Embryonic facial prominence (tissue), 1 donor: ENCODE data around the gene RFPL2.
"Not testable (repeated sequence)": the region's sequence is repeated elsewhere in the genome, so short reads cannot be mapped to it uniquely, and the experiment has no call there.

Experiments
- DNase-seq: peaks from one replicate; pipeline ENCODE4 v3.0.0-alpha.2; 2016; ENCODE audit errors: extremely low spot score

RFPL2 gene

DNA sequence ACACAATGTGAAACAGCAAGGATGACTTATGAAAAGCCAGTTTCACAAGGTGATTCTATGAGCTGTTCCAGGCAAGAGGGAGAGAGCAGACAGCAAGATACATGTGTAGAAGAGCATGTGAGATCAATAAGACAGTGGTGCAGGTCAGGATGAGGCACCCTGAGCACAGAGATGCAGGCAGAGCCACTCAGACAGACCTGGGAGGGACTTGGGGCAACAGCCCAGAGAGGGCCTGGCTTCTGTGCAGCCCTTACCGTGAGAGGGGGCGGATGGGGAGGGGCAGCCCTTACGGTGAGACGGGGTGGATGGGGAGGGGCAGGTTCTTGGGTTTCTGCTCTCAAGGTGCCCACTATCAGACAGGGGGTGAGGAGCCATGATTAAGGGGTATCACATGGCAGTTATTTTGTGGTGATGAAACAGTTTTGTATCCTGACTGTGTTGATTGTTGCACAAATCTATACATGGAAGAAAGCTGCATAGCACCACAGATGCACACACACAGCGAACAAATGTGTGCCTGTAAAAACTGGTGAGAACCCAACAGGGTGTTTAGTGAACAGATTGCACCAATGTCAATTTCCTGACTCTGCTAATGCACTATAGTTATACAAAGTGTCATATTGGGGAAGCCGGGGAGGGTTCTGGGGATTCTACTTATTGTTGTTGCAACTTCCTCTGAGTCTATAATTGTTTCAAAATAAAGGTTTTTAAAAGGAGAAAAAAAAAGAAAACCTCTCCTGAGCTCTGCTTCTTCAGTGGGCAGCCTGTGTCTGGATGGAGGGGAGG lies 40.6 kb downstream of the RFPL2 start:
- DNase-seq: no peak

DNA sequence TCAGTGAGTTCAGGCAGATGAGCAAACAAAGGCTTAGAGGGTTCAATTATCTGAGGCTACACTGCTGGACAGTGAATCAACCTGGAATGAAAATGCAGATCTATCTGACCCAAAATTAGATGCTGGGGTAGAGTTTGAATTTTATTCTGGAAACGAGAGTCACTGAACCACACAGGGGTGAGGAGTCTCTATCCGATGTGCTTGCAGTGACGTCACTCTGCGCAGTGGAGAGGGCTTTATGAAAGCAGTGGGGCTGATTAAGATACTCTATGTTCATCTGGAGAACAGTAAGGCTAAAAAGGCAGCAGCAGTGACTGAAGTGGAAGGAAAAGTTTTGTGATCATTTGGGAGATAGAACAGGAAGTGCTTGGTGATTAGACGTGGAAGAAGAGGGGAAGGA lies 44.5 kb downstream of the RFPL2 start:
- DNase-seq: not testable (repeated sequence)

DNA sequence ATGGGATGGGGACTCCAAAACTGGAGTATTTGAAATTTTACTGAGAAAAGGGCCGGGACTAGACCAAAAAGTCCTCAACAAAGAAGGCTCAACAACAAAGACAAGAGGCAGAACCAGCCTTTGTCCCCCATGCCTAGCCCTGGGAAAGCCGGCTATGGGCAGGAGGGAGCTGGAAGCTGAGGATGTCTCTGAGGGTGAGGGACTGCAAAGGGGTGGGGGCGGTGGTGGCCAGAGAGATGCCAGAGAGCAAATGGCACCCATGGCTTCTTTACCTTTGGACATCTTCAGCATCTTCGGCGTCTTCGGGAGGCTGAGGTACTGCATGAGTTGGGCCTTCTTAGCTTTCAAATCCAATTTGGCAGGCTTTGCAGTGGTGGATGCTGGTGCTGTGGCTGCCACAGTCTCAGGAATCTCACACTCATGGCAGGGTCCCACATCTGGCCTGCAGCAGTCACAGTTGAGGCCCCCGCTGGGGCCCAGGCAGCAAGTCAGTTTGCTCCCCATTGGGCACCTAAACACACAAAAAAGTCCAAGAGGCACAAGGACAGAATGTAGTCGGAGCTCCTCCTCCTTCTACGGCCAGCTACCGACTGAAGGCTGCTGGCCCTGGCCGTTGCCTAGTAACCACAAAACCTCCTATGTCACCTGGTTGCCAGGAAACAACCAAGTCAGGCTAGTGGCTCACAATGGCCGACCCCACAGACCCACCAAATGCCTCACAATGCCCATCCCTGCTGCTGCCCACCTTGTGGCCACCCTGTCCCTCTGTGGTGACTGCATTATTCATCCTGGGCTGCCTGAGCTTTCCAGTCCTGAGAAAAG lies 46.0 kb downstream of the RFPL2 start, which contains the start of gene C22orf42:
Gene C22orf42, minus strand, starts transcription at position 592 of the 822 bp plus-strand sequence. Its CDS starts 88 bp downstream, at position 504.
- no peak for DNase-seq

DNA sequence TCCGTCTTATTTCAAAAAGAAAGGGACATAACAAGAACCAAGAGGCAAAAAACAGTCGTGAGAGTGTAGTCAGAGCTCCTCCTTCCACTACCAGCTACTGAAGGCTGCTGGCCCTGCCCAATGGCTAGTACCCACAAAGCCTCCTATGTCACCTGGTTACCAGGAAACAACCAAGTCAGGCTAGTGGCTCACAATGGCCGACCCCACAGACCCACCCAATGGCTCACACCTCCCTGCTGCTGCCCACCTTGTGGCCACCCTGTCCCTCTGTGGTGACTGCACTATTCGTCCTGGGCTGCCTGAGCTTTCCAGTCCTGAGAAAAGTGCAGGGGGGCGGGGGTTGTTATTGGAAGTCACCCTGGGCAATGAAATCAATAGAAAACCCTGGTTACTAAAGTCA lies 47.2 kb downstream of the RFPL2 start:
- not testable (repeated sequence) for DNase-seq

DNA sequence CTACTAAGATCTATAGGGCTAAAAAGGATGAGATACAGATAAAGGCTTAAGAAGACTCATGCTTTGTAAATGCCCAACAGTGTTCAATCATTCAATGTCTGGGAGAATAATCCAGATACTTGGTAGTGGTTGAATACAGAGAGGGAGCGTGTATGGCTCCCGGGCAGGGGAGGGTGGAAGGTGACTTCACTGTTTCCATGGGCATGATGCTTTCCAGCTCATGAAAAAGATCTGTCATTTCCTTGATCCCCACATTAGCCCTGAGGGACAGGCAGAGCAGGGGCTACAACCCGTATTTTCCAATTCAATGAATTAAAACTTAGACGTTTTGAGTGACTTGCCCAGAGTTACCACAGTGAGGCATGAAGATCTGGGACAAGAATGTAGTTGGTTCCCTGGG lies 50.1 kb downstream of the RFPL2 start:
- DNase-seq: not testable (repeated sequence)

DNA sequence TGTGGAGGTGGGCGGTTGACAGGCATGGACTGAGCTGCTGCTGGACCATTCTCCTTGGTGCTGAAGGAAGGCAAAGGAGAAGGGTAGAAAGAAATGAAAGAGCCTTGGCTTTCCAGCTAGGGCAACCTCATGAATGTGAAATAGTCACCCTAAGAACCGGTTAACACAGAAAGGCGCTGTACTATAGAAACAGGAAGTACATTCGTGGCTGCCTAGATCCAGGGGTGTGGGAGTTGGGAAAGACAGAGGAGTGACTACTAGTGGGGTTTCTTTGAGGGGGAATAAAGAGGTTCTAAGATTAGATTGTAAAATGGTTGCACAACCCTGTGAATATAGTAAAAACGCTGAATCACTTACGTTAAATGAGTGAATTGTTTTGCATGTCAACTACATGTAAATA lies 53.2 kb downstream of the RFPL2 start:
- DNase-seq: not testable (repeated sequence)

DNA sequence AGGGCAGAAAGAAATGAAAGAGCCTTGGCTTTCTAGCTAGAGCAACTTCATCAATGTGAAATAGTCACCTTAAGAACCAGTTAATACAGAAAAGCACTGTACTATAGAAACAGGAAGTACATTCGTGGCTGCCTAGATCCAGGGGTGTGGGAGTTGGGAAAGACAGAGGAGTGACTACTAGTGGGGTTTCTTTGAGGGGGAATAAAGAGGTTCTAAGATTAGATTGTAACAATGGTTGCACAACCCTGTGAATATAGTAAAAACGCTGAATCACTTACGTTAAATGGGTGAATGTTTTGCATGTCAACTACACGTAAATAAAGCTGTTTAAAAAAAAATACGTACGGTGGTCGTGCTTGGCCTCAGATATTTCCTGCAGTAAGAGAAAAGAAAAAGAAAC lies 54.2 kb downstream of the RFPL2 start:
- DNase-seq: not testable (repeated sequence)

DNA sequence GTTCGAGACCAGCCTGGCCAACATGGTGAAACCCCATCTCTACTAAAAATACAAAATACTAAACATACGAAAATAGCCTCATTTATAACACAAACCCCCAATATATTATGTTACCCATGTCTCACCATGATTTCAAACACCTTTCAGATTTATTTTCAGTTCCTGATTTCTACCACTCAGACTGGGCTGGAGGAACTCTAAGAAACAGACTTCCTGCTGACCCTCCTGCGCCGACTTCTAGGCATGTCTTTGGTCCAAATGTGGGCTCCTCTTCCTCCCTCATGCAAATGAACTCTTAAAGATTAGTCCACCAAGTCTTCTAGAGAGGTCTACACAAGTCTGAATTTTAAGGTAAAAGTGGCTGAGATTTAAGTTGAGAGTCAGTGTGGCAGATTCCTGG lies 56.5 kb downstream of the RFPL2 start:
- not testable (repeated sequence) for DNase-seq

DNA sequence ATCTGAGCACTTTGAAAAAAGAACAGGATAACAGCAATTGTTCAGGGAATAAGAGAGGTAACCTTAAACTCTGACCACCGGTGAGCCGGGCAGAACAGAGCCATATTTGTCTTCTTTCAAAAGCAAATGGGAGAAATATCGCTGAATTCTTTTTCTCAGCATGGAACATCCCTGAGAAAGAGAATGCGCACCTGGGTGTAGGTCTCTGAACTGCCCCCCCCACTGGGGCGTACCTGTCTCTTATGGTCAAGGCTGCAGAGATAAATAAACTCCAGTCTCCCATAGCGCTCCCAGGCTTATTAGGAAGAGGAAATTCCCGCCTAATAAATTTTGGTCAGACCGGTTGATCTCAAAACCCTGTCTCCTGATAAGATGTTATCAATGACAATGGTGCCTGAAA lies 57.7 kb downstream of the RFPL2 start:
- not testable (repeated sequence) for DNase-seq

DNA sequence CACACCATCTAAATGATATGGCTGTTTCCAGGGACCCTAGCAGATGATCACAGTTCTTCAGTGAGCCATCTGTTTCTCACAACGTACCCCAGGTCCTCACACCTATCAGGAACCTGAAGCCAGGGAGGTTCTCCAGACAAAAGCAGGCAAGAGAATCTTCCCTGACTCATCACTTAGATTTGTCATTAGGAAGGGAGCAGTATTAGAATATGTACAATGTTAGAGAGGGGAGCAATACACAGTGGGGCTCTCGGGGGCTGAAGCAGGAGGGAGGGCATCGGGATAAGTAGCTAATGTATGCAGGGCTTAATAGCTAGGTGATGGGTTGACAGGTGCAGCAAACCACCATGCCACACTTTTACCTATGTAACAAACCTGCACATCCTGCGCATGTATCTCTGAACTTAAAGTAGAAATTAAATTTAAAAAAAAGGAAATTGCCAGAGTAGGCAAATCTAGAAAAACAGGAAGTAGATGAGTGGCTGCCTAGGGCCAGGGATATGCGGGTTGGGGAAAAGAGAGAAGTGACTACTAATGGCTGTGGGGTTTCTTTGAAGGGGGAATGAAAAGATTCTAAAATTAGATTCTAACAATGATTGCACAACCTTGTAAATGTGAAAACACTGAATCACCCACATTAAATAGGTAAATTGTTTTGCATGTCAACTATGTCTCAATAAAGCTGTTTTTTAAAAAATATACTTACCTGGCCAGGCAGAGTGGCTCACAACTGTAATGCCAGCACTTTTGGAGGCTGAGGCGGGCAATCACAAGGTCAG lies 60.2 kb downstream of the RFPL2 start:
- DNase-seq: no peak

DNA sequence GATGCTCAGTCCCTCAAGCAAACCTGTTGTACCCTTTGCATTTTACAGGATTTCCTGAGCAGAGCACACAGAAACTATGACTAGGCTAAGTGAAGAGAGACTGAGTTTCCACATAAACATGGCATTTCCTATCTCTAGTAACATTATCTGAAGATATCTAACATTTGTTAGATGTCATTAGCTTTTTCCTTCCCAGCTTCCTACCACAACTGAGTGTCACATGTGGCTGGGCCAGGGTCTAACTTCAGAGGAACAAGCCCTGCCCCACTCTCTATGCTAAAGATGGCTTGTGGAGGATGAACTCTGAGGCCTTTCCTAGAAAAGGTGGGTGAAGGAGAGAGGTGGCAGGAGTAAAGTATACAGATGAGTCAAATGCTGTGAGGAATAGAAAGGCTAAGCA lies 62.3 kb downstream of the RFPL2 start:
- no peak for DNase-seq

DNA sequence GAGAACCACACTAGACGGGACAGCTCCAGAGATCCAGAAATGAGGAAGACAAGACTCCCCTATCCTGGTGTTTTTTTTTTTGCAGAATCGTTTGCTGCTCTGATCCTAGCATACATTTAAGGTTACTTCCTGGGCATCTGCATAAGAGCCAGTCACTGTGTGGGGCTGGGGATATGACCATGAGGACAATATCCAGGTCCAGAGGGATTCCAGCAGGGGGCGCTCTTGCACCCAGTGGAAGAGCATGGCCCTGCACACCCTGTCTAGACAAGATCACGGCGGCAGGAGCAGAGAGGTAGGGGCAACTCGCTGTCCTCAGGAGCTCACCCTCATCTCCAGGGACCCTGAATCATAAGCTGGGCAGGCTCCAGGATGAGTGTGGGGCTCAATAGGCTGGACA lies 64.2 kb downstream of the RFPL2 start:
- not testable (repeated sequence) for DNase-seq
